Measurements from ENCODE around the gene SEMA3A. TPM values are rescaled to one million over a fixed set of nuclear protein-coding genes. Genes with fewer than 3 reads are reported as not detected.

SEMA3A gene
- total RNA-seq, 3 donors from 2014 or later = 2.9 to 23.2 (median 5.2) TPM

GRCh38 chr7:83908526-83908925 is 286.1 kb downstream of the SEMA3A start:
- Histone ChIP-seq H3K27me3 (no peaks in the 10 kb centered on the region), H3K4me1 (no peaks in the 10 kb centered on the region), H3K4me3 (no peak overlapping the region), H3K27ac (no peak overlapping the region), H3K36me3 (no peaks in the 10 kb centered on the region), H3K9me3 (no peaks in the 10 kb centered on the region)
- TF ChIP-seq POLR2AphosphoS5 (IDR thresholded peaks at IDR 0.05) (no peak), POLR2A (IDR thresholded peaks at IDR 0.05) (no peak), CTCF (IDR thresholded peaks at IDR 0.05) (no peak)
- intact Hi-C loops (cut with DNase I; ENCODE audit: low total_unique reads) = no loop called here
- DNase-seq (ENCODE audit: low spot score in 2 of 2) = no peak

All from breast epithelium (tissue), 4 donors.